ENCODE results near the gene SQSTM1.
A peak's percentile ranks its signal among the peaks of the same experiment; 100 is the strongest.

The SQSTM1 gene

GRCh38 chr5:179820483-179821297, at the start of gene SQSTM1:
SQSTM1 (plus strand) TSS chr5:179820905; CDS start chr5:179820937, 32 bp downstream.
- no peaks in the 10 kb centered on the region for H3K9me3 ChIP-seq (ENCODE audit: control insufficient read depth, low read length)
- TF ChIP-seq CTCF (IDR thresholded peaks at IDR 0.05): no peak
- H3K4me2 ChIP-seq (ENCODE audit: low read length): peak within 1 kb of the TSS; percentile 79
- peak within 1 kb of the TSS; percentile 93 for H3K9ac ChIP-seq
- peaks cover 31% of the 10 kb centered on the region for H3K4me1 ChIP-seq
- H3K79me2 ChIP-seq: peaks cover 23% of the 10 kb centered on the region
- H3K27me3 ChIP-seq (ENCODE audit: control insufficient read depth, insufficient read depth, low read length): no peaks in the 10 kb centered on the region
- peak within 1 kb of the TSS; percentile 96 for H3K27ac ChIP-seq
- peak within 1 kb of the TSS; percentile 74 for H3K4me3 ChIP-seq (ENCODE audit: low read depth, low read length)
- no peaks in the 10 kb centered on the region for H3K36me3 ChIP-seq (ENCODE audit: control insufficient read depth, insufficient read depth, low read length)
- H2AFZ ChIP-seq: peak within 1 kb of the TSS; percentile 90

GRCh38 chr5:179771311-179771895, 49.3 kb upstream of the SQSTM1 start:
- Histone ChIP-seq H3K9ac (no peak overlapping the region), H3K27ac (no peak overlapping the region), H3K79me2 (peaks cover 46% of the 10 kb centered on the region), H3K4me3 (ENCODE audit: low read depth, low read length) (no peak overlapping the region), H3K36me3 (ENCODE audit: control insufficient read depth, insufficient read depth, low read length) (no peaks in the 10 kb centered on the region), H3K4me1 (no peaks in the 10 kb centered on the region), H3K9me3 (ENCODE audit: control insufficient read depth, low read length) (no peaks in the 10 kb centered on the region), H3K4me2 (ENCODE audit: low read length) (no peak overlapping the region), H3K27me3 (ENCODE audit: control insufficient read depth, insufficient read depth, low read length) (no peaks in the 10 kb centered on the region), H2AFZ (no peak overlapping the region)
- TF ChIP-seq CTCF (IDR thresholded peaks at IDR 0.05): no peak

- Histone ChIP-seq H3K9me3 (ENCODE audit: control insufficient read depth, low read length) (no peaks in the 10 kb centered on the region), H3K36me3 (ENCODE audit: control insufficient read depth, insufficient read depth, low read length) (no peaks in the 10 kb centered on the region), H3K4me3 (ENCODE audit: low read depth, low read length) (no peak overlapping the region), H3K27me3 (ENCODE audit: control insufficient read depth, insufficient read depth, low read length) (no peaks in the 10 kb centered on the region), H3K27ac (no peak overlapping the region), H2AFZ (no peak overlapping the region), H3K4me1 (no peaks in the 10 kb centered on the region), H3K9ac (no peak overlapping the region), H3K79me2 (peaks cover 48% of the 10 kb centered on the region), H3K4me2 (ENCODE audit: low read length) (no peak overlapping the region)
- no peak for TF ChIP-seq CTCF (IDR thresholded peaks at IDR 0.05)
Observed at GRCh38 chr5:179772351-179772750, 48.4 kb upstream of the SQSTM1 start.

GRCh38 chr5:179773686-179774040, 47.0 kb upstream of the SQSTM1 start:
- Histone ChIP-seq H3K36me3 (ENCODE audit: control insufficient read depth, insufficient read depth, low read length) (no peaks in the 10 kb centered on the region), H3K9ac (no peak overlapping the region), H3K27me3 (ENCODE audit: control insufficient read depth, insufficient read depth, low read length) (no peaks in the 10 kb centered on the region), H3K4me3 (ENCODE audit: low read depth, low read length) (no peak overlapping the region), H3K4me1 (peaks cover 6% of the 10 kb centered on the region), H2AFZ (no peak overlapping the region), H3K4me2 (ENCODE audit: low read length) (no peak overlapping the region), H3K27ac (no peak overlapping the region), H3K79me2 (peaks cover 42% of the 10 kb centered on the region), H3K9me3 (ENCODE audit: control insufficient read depth, low read length) (no peaks in the 10 kb centered on the region)
- no peak for TF ChIP-seq CTCF (IDR thresholded peaks at IDR 0.05)

Measured in parathyroid adenoma (tissue), 2 donors.